Measurements from ENCODE around the gene KBTBD3. TPM values are rescaled to one million over a fixed set of nuclear protein-coding genes. Genes with fewer than 3 reads are reported as not detected.
"Not testable (repeated sequence)": the region's sequence is repeated elsewhere in the genome, so short reads cannot be mapped to it uniquely, and the experiment has no call there.

The KBTBD3 gene
- total RNA-seq, 1 donor from 2014 or later, result 7.6 TPM

DNA sequence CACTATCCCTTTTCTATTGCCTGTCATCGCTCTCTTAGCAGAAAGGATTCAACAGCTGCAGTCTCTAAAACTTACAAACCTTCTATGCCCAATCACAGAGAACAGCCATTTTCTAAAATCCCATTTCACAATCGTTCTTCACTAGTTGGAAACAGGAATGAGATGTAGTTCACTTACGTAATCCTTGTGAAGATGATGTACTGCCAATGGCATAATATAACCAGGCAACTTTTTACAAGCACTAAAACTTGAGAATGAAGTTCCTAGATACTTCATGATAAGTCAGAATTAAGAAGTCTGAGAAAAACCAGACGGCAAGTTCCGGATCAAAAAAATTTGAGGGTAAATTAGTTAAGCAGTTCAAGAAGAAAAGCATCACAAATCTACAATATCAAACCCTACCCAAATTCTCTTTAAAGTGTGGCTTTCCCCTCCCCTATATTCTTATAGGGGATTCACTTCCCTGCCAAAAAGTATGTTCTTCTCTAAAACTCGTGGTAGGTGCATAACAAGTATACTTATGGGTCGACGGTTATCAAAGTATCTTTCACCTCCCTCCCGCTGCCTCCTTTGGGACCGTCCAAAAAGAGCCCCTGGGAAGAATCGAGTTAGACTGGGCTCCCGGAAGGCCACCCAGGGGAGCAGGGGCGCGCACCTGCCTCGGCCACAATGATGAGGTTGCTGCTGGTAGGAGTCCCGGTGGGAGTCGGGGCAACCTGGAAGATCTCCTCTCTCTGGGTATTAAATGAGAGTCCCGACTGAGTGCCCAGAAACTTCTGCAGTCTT is 55.8 kb downstream of the KBTBD3 start:
- ATAC-seq (ENCODE audit: poor library complexity), result peak; percentile 4
- intact Hi-C loops (cut with DNase I), result no loop called here
- DNase-seq, result no peak

DNA sequence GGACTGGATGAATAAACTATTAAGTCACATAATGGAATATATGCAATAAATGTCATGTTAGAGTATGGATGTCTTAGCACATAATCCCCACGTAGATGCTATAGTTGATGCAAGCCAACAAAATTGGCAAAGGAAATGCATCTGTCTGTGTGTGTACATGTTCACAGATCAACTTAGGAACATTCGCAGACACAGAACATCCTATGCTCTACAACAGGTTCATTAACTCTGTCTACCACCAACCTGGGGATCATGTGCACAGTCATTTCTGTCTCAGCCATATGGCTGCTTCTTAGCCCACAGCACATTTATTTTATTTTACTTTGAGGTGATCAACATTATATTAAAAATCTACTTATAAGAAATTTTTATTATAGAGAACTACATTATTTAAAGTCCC is 60.1 kb downstream of the KBTBD3 start:
- intact Hi-C loops (cut with DNase I), result no loop called here
- no peak for DNase-seq
- ATAC-seq (ENCODE audit: poor library complexity), result no peak

DNA sequence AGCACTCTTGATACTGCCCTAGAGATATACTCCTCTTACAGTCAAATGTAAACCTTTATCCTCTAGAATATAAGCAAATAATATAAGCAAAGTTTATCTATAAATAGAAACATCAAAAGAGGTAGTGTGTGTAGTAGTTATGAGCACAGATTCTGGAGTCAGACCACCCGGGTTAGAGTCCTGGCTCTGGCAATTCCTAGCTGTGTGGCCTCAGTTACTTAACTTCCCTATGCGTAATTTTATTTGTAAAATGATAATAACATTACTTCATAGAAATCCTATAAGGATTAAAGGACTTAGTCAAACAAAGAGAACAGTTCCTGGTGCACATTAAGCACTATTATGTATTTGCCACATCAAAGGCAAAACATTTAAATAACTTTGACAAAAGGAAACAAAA is 62.1 kb downstream of the KBTBD3 start:
- DNase-seq, result no peak
- ATAC-seq (ENCODE audit: poor library complexity), result no peak
- intact Hi-C loops (cut with DNase I), result no loop called here

DNA sequence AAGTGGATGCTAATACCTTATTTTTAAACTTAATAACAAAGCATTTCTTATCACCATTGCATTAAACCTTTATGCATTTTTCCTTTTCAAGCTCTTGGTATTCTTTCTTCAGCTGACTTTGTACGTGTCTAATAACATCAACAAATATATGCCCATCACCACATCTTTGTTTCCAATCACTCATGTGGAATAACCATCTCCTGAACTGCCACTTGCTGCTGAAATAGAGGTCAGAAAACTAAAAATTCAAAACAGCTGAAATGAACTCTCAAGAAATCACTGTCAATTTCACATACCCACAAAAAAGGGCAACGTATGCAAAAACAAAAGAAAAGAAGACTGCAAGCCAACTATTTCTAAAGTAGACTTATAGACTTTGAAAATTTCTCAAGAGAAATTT is 62.5 kb downstream of the KBTBD3 start:
- no peak for DNase-seq
- ATAC-seq (ENCODE audit: poor library complexity), result no peak
- intact Hi-C loops (cut with DNase I), result no loop called here

DNA sequence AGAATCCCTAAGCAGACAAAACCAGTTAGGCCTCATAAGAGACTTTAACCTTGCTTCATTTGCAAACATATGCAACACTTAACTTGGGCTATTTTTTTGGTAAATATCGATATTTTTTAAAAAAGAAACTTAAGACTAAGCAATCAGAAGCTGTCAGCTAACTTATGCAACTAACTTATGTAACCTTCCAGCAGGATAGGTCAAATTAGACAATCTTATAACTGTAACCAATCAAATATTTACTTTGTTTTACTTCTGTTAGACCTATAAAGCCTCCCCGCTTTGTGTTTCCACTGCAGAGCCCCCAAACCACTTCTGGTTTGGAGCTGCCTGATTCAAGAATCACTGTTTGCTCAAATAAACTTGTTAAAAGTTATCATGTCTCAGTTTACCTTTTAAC is 63.1 kb downstream of the KBTBD3 start:
- DNase-seq (no peak), ATAC-seq (ENCODE audit: poor library complexity) (no peak)
- intact Hi-C loops (cut with DNase I), result no loop called here

DNA sequence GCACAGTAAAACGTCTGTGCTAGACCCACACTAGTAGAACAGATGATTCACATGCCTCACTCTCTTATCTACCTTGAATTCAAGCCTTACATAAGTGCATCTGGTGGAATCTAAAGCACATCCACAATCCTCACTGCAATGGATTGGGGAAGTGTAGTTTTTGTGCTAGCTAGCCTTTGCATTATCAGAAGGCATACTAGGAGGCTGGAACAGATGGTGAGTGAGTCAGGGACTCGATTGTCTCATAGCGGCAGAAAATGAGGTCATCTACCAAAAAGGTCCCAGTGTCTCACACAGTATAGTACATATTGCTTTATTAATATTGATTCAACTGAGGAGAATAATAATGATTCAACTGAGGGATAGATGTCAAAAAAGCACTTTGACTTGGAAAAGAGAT is 64.4 kb downstream of the KBTBD3 start:
- intact Hi-C loops (cut with DNase I), result no loop called here
- ATAC-seq (ENCODE audit: poor library complexity), result peak; percentile 67
- DNase-seq, result no peak

DNA sequence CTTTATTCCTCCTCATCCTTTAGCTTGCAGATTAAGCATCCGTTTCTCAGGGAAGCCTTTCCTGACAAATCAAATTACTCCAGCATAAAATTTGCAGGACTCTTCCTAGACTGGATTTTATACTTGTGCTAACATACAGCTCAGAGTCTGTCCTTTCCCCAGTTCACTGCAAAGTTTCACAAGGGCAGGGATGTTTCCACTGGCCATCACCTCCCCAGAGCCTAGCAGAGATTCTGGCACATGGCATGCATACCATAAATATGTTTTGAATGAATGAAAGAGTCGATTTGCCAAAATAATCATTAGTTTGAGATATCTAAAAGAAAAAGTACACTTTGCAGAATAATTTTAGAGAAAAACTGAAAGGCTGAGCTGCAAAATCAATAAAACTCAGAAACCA is 65.7 kb downstream of the KBTBD3 start:
- no peak for DNase-seq
- ATAC-seq (ENCODE audit: poor library complexity), result no peak
- intact Hi-C loops (cut with DNase I), result no loop called here

DNA sequence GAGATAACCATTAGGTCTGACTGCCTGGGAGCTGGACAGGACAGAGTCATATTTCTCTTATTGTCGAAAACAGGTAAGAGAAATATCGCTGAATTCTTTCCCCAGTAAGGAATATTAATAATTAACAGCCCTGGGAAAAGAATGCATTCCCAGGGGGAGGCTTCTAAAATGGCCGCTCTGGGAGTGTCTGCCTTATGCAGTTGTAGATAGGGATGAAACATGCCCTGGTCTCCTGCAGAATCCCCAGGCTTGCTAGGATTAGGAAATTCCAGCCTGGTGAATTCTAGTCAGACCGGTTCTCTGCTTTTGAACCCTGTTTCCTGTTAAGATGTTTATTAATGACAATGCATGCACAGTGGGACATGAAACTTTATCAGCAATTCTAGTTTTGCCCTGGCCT is 74.1 kb downstream of the KBTBD3 start:
- ATAC-seq (ENCODE audit: poor library complexity); DNase-seq; intact Hi-C loops (cut with DNase I): not testable (repeated sequence)

DNA sequence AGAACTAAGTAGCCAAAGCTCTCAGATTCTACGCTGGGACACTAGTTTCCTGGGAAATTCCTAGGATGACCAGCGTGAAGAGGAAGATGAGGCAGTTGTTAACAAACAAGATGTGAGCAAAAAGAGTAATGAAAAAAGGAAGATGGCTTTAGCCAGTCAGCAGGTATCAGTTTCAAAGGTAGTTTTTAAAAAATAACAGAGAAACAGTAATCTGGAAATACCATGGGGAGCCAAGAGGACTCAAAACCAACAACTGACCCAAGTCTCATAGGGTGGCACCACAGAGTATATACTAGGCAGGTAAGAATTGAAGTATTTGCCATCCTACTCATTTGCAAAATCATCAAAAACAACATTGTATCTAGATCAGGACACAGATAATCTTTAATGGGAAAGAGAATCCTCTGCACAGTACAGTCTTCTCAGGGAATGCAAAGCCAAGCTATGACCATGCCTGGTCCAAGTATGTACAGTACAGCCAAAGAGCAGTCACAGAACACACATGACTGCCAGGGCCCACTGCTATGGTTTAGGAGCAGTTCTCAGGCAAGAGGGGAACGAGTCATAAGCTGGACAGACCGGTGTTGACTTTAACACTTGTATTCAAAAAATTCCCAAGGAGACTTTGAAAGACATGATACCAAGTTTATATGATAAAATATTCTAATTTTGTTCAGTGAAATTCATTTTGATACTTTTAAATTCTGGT is 75.7 kb downstream of the KBTBD3 start:
- no peak for ATAC-seq (ENCODE audit: poor library complexity)
- intact Hi-C loops (cut with DNase I), result no loop called here
- no peak for DNase-seq

Other genes with a start within 250 kb of the KBTBD3 start
- gene MSANTD4, start 55.1 kb downstream of the KBTBD3 start, total RNA-seq, result 18.3 TPM
- gene AASDHPPT, start 315 bp upstream of the KBTBD3 start, total RNA-seq, result 38.2 TPM